Ovary (tissue), 3 donors: ENCODE data around the gene RTF1.
"Not testable (repeated sequence)": the region's sequence is repeated elsewhere in the genome, so short reads cannot be mapped to it uniquely, and the experiment has no call there.

Experiments
- POLR2A ChIP-seq: fragments of 450-650 bp; IDR thresholded peaks from one replicate; pipeline ENCODE4 v1.6.1; 2017; ENCODE audit warnings: antibody characterized with exemption, mild to moderate bottlenecking, moderate library complexity
- TF ChIP-seq, protein P1 (sequence below), 3 donors: fragments of 450-650 bp in 2 of 3; fragments of 200-600 bp in 1 of 3; IDR thresholded peaks; one replicate each; pipeline versions ENCODE4 v1.5.1 to v1.8.0; 2016 to 2022; ENCODE audit warnings: antibody characterized with exemption in 3 of 3, mild to moderate bottlenecking in 1 of 3
- donor health status: DM: no; HTN: no; CAD: no.

DNA sequence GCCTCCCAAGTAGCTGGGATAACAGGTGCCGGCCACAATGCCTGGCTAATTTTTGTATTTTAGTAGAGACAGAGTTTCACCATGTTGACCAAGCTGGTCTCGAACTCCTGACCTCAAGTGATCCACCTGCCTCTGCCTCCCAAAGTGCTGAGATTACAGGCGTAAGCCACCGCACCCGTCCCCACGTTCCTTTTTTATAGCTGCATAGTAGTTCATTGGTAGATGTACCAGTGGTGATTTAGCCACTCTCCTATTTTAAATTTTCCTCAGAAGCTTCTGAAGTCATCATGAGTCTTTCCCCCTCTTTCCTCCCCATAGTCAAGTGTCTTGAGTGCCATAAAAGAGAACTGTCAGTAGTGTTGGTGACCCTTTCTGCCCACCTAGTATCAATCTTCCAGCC lies 52.7 kb downstream of the RTF1 start:
- TF ChIP-seq, protein P1, sequence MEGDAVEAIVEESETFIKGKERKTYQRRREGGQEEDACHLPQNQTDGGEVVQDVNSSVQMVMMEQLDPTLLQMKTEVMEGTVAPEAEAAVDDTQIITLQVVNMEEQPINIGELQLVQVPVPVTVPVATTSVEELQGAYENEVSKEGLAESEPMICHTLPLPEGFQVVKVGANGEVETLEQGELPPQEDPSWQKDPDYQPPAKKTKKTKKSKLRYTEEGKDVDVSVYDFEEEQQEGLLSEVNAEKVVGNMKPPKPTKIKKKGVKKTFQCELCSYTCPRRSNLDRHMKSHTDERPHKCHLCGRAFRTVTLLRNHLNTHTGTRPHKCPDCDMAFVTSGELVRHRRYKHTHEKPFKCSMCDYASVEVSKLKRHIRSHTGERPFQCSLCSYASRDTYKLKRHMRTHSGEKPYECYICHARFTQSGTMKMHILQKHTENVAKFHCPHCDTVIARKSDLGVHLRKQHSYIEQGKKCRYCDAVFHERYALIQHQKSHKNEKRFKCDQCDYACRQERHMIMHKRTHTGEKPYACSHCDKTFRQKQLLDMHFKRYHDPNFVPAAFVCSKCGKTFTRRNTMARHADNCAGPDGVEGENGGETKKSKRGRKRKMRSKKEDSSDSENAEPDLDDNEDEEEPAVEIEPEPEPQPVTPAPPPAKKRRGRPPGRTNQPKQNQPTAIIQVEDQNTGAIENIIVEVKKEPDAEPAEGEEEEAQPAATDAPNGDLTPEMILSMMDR (IDR thresholded peaks at IDR 0.05): not testable (repeated sequence)
- TF ChIP-seq POLR2A: not testable (repeated sequence)
